Activated CD8-positive, alpha-beta memory T cell treated with anti-CD3 and anti-CD28 coated beads, Interleukin-2, amount 10 ng/mL, durations not matched to agents 7 days and 5 days (primary cell): ENCODE results near the gene RFXAP. TPM values are rescaled to one million over a fixed set of nuclear protein-coding genes. Genes with fewer than 3 reads are reported as not detected.

ENCODE experiments used
- ATAC-seq: fragments of 150-1000 bp; cut with Tn5 transposase; one replicate; pipeline ENCODE4 v1.10.0; 2021; ENCODE audit warnings: moderate library complexity
- CTCF ChIA-PET: fragments of 350-600 bp; sonication (Branson Sonifier 250); formaldehyde crosslinking; loops from one replicate; lab custom pipeline; 2021; ENCODE audit warnings: antibody characterized with exemption; lab: Charles Lee
- DNase-seq: peaks from one replicate; pipeline ENCODE4 v3.0.0-alpha.2; 2020
- H3K27ac Mint-ChIP-seq: one replicate; pipeline ENCODE4 v1.8.0; 2021; ENCODE audit warnings: mild to moderate bottlenecking, mixed read lengths
- H3K27me3 Mint-ChIP-seq: one replicate; pipeline ENCODE4 v1.8.0; 2021; ENCODE audit warnings: mixed read lengths
- H3K36me3 Mint-ChIP-seq: one replicate; pipeline ENCODE4 v1.8.0; 2021; ENCODE audit warnings: mild to moderate bottlenecking, mixed read lengths
- H3K4me1 Mint-ChIP-seq: one replicate; pipeline ENCODE4 v1.8.0; 2021; ENCODE audit warnings: mixed read lengths
- H3K4me3 Mint-ChIP-seq: one replicate; pipeline ENCODE4 v1.8.0; 2021; ENCODE audit warnings: mild to moderate bottlenecking, moderate library complexity, mixed read lengths
- H3K9me3 Mint-ChIP-seq: one replicate; pipeline ENCODE4 v1.8.0; 2022; ENCODE audit warnings: low read depth, mixed read lengths
- total RNA-seq, 2 experiments: library from RNA; stranded (reverse); gene quantifications; one replicate each; pipeline ENCODE4 v1.2.3, GENCODE V29; 2021

Gene RFXAP
- total RNA-seq, 2 experiments from 2014 or later, result 13.8 to 20.9 TPM

GRCh38 chr13:36794706-36795105 lies 24.3 kb upstream of the RFXAP start:
- no peaks in the 10 kb centered on the region for H3K36me3 Mint-ChIP-seq
- peaks cover 24% of the 10 kb centered on the region for H3K27me3 Mint-ChIP-seq
- H3K4me1 Mint-ChIP-seq, result peaks cover 2% of the 10 kb centered on the region
- H3K4me3 Mint-ChIP-seq, result no peak overlapping the region
- no peak overlapping the region for H3K27ac Mint-ChIP-seq
- CTCF ChIA-PET, result no interaction called here
- no peak for ATAC-seq
- H3K9me3 Mint-ChIP-seq, result no peaks in the 10 kb centered on the region
- no peak for DNase-seq

GRCh38 chr13:36795463-36795862 lies 23.6 kb upstream of the RFXAP start:
- no peak overlapping the region for H3K27ac Mint-ChIP-seq
- CTCF ChIA-PET, result no interaction called here
- H3K36me3 Mint-ChIP-seq, result no peaks in the 10 kb centered on the region
- H3K4me1 Mint-ChIP-seq, result peaks cover 2% of the 10 kb centered on the region
- ATAC-seq (no peak), DNase-seq (no peak)
- H3K4me3 Mint-ChIP-seq, result no peak overlapping the region
- H3K27me3 Mint-ChIP-seq, result peaks cover 27% of the 10 kb centered on the region
- no peaks in the 10 kb centered on the region for H3K9me3 Mint-ChIP-seq

- H3K4me1 Mint-ChIP-seq, result peaks cover 2% of the 10 kb centered on the region
- peaks cover 29% of the 10 kb centered on the region for H3K27me3 Mint-ChIP-seq
- no peaks in the 10 kb centered on the region for H3K36me3 Mint-ChIP-seq
- no peak for DNase-seq
- H3K9me3 Mint-ChIP-seq, result no peaks in the 10 kb centered on the region
- H3K27ac Mint-ChIP-seq, result no peak overlapping the region
- CTCF ChIA-PET, result no interaction called here
- no peak overlapping the region for H3K4me3 Mint-ChIP-seq
- no peak for ATAC-seq
Measured at GRCh38 chr13:36796052-36796451, 23.0 kb upstream of the RFXAP start.

GRCh38 chr13:36801035-36801434 lies 18.0 kb upstream of the RFXAP start:
- Mint-ChIP-seq H3K4me3 (no peak overlapping the region), H3K9me3 (no peaks in the 10 kb centered on the region), H3K27ac (no peak overlapping the region), H3K36me3 (no peaks in the 10 kb centered on the region), H3K27me3 (peaks cover 26% of the 10 kb centered on the region), H3K4me1 (no peaks in the 10 kb centered on the region)
- no peak for ATAC-seq
- CTCF ChIA-PET, result no interaction called here
- no peak for DNase-seq

- H3K4me1 Mint-ChIP-seq, result no peaks in the 10 kb centered on the region
- no peak overlapping the region for H3K4me3 Mint-ChIP-seq
- ATAC-seq (no peak), DNase-seq (no peak)
- CTCF ChIA-PET, result no interaction called here
- H3K9me3 Mint-ChIP-seq, result no peaks in the 10 kb centered on the region
- no peaks in the 10 kb centered on the region for H3K36me3 Mint-ChIP-seq
- H3K27ac Mint-ChIP-seq, result no peak overlapping the region
- H3K27me3 Mint-ChIP-seq, result peaks cover 32% of the 10 kb centered on the region
Measured at GRCh38 chr13:36804588-36804987, 14.4 kb upstream of the RFXAP start.

GRCh38 chr13:36806102-36806501 lies 12.9 kb upstream of the RFXAP start:
- H3K36me3 Mint-ChIP-seq, result no peaks in the 10 kb centered on the region
- no peaks in the 10 kb centered on the region for H3K9me3 Mint-ChIP-seq
- ATAC-seq (no peak), DNase-seq (no peak)
- H3K27ac Mint-ChIP-seq, result no peak overlapping the region
- no peaks in the 10 kb centered on the region for H3K4me1 Mint-ChIP-seq
- H3K4me3 Mint-ChIP-seq, result no peak overlapping the region
- CTCF ChIA-PET, result no interaction called here
- peaks cover 32% of the 10 kb centered on the region for H3K27me3 Mint-ChIP-seq

GRCh38 chr13:36807616-36808015 lies 11.4 kb upstream of the RFXAP start:
- CTCF ChIA-PET, result no interaction called here
- H3K9me3 Mint-ChIP-seq, result no peaks in the 10 kb centered on the region
- H3K27me3 Mint-ChIP-seq, result peaks cover 44% of the 10 kb centered on the region
- no peak overlapping the region for H3K27ac Mint-ChIP-seq
- no peak for DNase-seq
- no peaks in the 10 kb centered on the region for H3K36me3 Mint-ChIP-seq
- H3K4me1 Mint-ChIP-seq, result no peaks in the 10 kb centered on the region
- no peak overlapping the region for H3K4me3 Mint-ChIP-seq
- no peak for ATAC-seq

GRCh38 chr13:36813225-36813624 lies 5.8 kb upstream of the RFXAP start:
- CTCF ChIA-PET, result no interaction called here
- Mint-ChIP-seq H3K36me3 (no peaks in the 10 kb centered on the region), H3K4me3 (no peak overlapping the region), H3K4me1 (peaks cover 8% of the 10 kb centered on the region), H3K27me3 (peaks cover 45% of the 10 kb centered on the region), H3K27ac (no peak overlapping the region), H3K9me3 (no peaks in the 10 kb centered on the region)
- DNase-seq (no peak), ATAC-seq (no peak)

GRCh38 chr13:36814465-36814864 lies 4.6 kb upstream of the RFXAP start:
- no peak for ATAC-seq
- no peak overlapping the region for H3K4me3 Mint-ChIP-seq
- DNase-seq, result no peak
- peaks cover 45% of the 10 kb centered on the region for H3K27me3 Mint-ChIP-seq
- peaks cover 15% of the 10 kb centered on the region for H3K4me1 Mint-ChIP-seq
- H3K9me3 Mint-ChIP-seq, result no peaks in the 10 kb centered on the region
- no peak overlapping the region for H3K27ac Mint-ChIP-seq
- H3K36me3 Mint-ChIP-seq, result no peaks in the 10 kb centered on the region
- CTCF ChIA-PET, result interaction anchor here (1.2 kb wide), 1 partner anchor 13 kb away, joined by 3 read pairs; no protein-coding TSS in a partner anchor

GRCh38 chr13:36815062-36815461 lies 4.0 kb upstream of the RFXAP start:
- Mint-ChIP-seq H3K27ac (no peak overlapping the region), H3K9me3 (no peaks in the 10 kb centered on the region), H3K4me3 (no peak overlapping the region), H3K27me3 (peaks cover 42% of the 10 kb centered on the region), H3K36me3 (peaks cover 2% of the 10 kb centered on the region), H3K4me1 (peaks cover 15% of the 10 kb centered on the region)
- CTCF ChIA-PET, result interaction anchor here (0.7 to 1.4 kb wide), 4 partner anchors 10 to 166 kb away, joined by 3 to 4 read pairs (median 4); no protein-coding TSS in a partner anchor
- ATAC-seq (no peak), DNase-seq (no peak)

GRCh38 chr13:36817996-36818803 lies 822 bp upstream of the RFXAP start:
- no peak for DNase-seq
- Mint-ChIP-seq H3K4me3 (peak overlapping the region; percentile 88), H3K27me3 (peaks cover 22% of the 10 kb centered on the region), H3K4me1 (peaks cover 38% of the 10 kb centered on the region), H3K27ac (peak overlapping the region; percentile 82), H3K9me3 (no peaks in the 10 kb centered on the region), H3K36me3 (peaks cover 15% of the 10 kb centered on the region)
- CTCF ChIA-PET, result interaction anchor here (1.0 kb wide), 1 partner anchor 181 kb away, joined by 3 read pairs; the partner anchor contains the start of gene ALG5
- no peak for ATAC-seq

GRCh38 chr13:36819739-36820090 lies 693 bp downstream of the RFXAP start:
- Mint-ChIP-seq H3K27me3 (peaks cover 10% of the 10 kb centered on the region), H3K4me1 (peaks cover 52% of the 10 kb centered on the region), H3K27ac (peak overlapping the region; percentile 98), H3K4me3 (peak overlapping the region; percentile 88), H3K36me3 (peaks cover 16% of the 10 kb centered on the region), H3K9me3 (no peaks in the 10 kb centered on the region)
- CTCF ChIA-PET, result no interaction called here
- ATAC-seq (peak; percentile 20), DNase-seq (peak; percentile 71)

GRCh38 chr13:36820222-36820621 lies 1.2 kb downstream of the RFXAP start:
- CTCF ChIA-PET, result no interaction called here
- no peaks in the 10 kb centered on the region for H3K9me3 Mint-ChIP-seq
- ATAC-seq (peak; percentile 9), DNase-seq (no peak)
- peak overlapping the region; percentile 98 for H3K27ac Mint-ChIP-seq
- peak overlapping the region; percentile 88 for H3K4me3 Mint-ChIP-seq
- H3K27me3 Mint-ChIP-seq, result peaks cover 7% of the 10 kb centered on the region
- peaks cover 56% of the 10 kb centered on the region for H3K4me1 Mint-ChIP-seq
- peaks cover 22% of the 10 kb centered on the region for H3K36me3 Mint-ChIP-seq

- CTCF ChIA-PET, result interaction anchor here (1.2 kb wide), 1 partner anchor 16 kb away, joined by 5 read pairs; no protein-coding TSS in a partner anchor
- no peak for ATAC-seq
Measured at GRCh38 chr13:36822785-36823184, 3.8 kb downstream of the RFXAP start.

More at GRCh38 chr13:36822785-36823184, 3.8 kb downstream of the RFXAP start:
- DNase-seq, result no peak
- Mint-ChIP-seq H3K27ac (no peak overlapping the region), H3K27me3 (no peaks in the 10 kb centered on the region), H3K36me3 (peaks cover 30% of the 10 kb centered on the region), H3K9me3 (no peaks in the 10 kb centered on the region), H3K4me3 (peak overlapping the region; percentile 33), H3K4me1 (peaks cover 54% of the 10 kb centered on the region)
